WERI-Rb-1 (cell line): ENCODE measurements around the gene FREM2.

ENCODE experiments used
- DNase-seq: peaks from one replicate; pipeline ENCODE4 v3.0.0-alpha.2; 2020
- H3K27ac ChIP-seq: fragments of 250-450 bp; sonication (Bioruptor Pico); 2 replicates; pipeline ENCODE4 v1.5.1; 2020; ENCODE audit warnings: mild to moderate bottlenecking, moderate library complexity
- H3K27me3 ChIP-seq: fragments of 250-450 bp; sonication (Bioruptor Pico); 2 replicates; pipeline ENCODE4 v1.5.1; 2021; ENCODE audit warnings: mild to moderate bottlenecking, low read depth, moderate library complexity; ENCODE audit not compliant: insufficient read depth, severe bottlenecking
- H3K36me3 ChIP-seq: fragments of 250-450 bp; sonication (Bioruptor Pico); 2 replicates; pipeline ENCODE4 v1.5.1; 2020; ENCODE audit warnings: mild to moderate bottlenecking, moderate library complexity
- H3K4me3 ChIP-seq: 2 replicates; pipeline ENCODE4 v1.5.1; 2011; ENCODE audit warnings: low read depth, mild to moderate bottlenecking, control low read depth, low read length
- H3K9me3 ChIP-seq: fragments of 250-450 bp; sonication (Bioruptor Pico); 2 replicates; pipeline ENCODE4 v1.5.1; 2021; ENCODE audit warnings: mild to moderate bottlenecking, moderate library complexity; ENCODE audit not compliant: severe bottlenecking
- TF ChIP-seq, protein P1 (sequence below): IDR thresholded peaks from 2 replicates; pipeline ENCODE4 v1.5.1; 2011; ENCODE audit warnings: low read depth, mild to moderate bottlenecking, control low read depth, inconsistent platforms, low read length

FREM2 gene

DNA sequence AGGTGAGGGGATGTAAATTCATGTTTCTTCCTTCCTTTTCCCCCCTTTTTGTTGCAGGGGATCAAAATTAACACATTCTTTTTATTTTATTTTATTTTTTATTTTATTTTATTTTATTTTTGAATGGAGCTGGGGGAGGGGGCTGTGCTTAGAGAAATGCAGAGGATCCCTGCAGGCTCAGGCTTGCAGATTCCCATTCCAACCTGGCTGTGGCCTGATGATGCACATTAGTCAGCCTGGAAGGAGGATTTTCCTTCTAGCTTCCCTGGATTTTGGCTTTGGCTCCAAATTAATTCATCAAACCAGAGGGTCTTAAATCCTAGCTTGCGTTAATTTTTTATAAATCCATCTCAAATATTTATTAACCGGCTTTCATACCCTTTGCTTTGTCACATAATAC lies 67.0 kb downstream of the FREM2 start:
- Histone ChIP-seq H3K36me3 (no peaks in the 10 kb centered on the region), H3K9me3 (no peaks in the 10 kb centered on the region), H3K27me3 (no peaks in the 10 kb centered on the region), H3K27ac (no peak overlapping the region), H3K4me3 (no peak overlapping the region)
- TF ChIP-seq, protein P1, sequence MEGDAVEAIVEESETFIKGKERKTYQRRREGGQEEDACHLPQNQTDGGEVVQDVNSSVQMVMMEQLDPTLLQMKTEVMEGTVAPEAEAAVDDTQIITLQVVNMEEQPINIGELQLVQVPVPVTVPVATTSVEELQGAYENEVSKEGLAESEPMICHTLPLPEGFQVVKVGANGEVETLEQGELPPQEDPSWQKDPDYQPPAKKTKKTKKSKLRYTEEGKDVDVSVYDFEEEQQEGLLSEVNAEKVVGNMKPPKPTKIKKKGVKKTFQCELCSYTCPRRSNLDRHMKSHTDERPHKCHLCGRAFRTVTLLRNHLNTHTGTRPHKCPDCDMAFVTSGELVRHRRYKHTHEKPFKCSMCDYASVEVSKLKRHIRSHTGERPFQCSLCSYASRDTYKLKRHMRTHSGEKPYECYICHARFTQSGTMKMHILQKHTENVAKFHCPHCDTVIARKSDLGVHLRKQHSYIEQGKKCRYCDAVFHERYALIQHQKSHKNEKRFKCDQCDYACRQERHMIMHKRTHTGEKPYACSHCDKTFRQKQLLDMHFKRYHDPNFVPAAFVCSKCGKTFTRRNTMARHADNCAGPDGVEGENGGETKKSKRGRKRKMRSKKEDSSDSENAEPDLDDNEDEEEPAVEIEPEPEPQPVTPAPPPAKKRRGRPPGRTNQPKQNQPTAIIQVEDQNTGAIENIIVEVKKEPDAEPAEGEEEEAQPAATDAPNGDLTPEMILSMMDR = no peak
- no peak for DNase-seq

DNA sequence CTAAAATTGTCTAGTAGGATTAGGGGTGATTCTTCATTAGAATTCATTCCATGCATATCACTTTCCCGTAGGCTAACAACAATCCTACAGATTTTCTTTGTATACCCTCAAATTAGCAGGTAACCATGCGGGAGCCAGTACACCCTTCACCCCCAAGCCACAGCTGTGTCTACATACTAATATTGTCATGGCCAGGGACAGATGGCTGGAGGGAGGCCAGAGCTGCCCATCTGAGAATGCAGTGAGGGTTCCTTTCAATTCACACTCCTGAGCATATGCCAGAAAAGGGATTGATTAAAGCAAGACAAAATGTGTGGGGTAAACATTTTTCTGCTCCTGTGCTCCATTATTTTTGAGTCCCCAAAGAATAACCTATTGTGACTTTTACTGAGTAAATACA lies 68.9 kb downstream of the FREM2 start:
- Histone ChIP-seq H3K9me3 (no peaks in the 10 kb centered on the region), H3K36me3 (no peaks in the 10 kb centered on the region), H3K4me3 (no peak overlapping the region), H3K27me3 (no peaks in the 10 kb centered on the region), H3K27ac (no peak overlapping the region)
- DNase-seq = no peak
- TF ChIP-seq, protein P1 = no peak

DNA sequence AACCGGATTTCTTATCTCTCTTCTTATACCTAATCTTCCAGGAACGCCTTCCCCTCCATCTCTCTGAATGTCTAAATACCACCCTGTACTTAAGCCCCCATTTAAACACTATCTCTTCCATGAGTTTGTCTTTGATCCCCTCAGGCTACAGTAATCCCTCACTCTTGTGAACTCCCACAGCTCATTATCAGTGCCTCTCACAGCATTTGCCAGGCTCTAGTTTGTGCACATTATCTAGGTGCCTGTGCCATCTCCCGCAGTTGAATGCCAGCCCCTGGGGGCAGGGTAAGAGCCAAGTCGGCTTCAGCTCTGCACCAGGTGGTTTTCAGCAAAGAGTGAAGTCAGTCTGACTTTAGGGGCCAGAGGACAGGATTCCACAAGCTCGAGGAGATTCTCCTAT lies 71.4 kb downstream of the FREM2 start:
- H3K9me3 ChIP-seq = no peaks in the 10 kb centered on the region
- TF ChIP-seq, protein P1 = no peak
- no peaks in the 10 kb centered on the region for H3K36me3 ChIP-seq
- no peak overlapping the region for H3K4me3 ChIP-seq
- no peak for DNase-seq
- no peaks in the 10 kb centered on the region for H3K27me3 ChIP-seq
- H3K27ac ChIP-seq = no peak overlapping the region

DNA sequence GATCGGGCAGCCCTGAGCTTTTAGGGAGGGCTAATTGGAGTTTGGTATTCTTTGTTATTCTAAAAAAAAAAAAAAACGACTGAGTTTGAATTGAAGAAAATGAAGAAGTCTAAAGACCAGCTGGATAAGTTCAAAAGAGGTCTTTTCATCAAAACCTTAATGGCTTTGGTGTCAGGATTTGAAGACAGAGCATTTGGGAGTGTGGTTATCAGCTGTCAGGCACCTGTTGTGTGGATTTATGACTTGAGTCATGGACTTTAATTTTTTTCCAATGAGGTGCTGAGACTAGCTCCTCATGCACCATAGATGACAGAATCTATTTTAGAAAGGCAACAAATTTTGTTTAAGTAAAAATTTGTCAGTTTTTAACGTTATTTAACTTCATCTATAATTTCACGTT lies 72.5 kb downstream of the FREM2 start:
- TF ChIP-seq, protein P1 = no peak
- Histone ChIP-seq H3K27ac (no peak overlapping the region), H3K9me3 (no peaks in the 10 kb centered on the region), H3K4me3 (no peak overlapping the region), H3K27me3 (no peaks in the 10 kb centered on the region), H3K36me3 (no peaks in the 10 kb centered on the region)
- DNase-seq = no peak

DNA sequence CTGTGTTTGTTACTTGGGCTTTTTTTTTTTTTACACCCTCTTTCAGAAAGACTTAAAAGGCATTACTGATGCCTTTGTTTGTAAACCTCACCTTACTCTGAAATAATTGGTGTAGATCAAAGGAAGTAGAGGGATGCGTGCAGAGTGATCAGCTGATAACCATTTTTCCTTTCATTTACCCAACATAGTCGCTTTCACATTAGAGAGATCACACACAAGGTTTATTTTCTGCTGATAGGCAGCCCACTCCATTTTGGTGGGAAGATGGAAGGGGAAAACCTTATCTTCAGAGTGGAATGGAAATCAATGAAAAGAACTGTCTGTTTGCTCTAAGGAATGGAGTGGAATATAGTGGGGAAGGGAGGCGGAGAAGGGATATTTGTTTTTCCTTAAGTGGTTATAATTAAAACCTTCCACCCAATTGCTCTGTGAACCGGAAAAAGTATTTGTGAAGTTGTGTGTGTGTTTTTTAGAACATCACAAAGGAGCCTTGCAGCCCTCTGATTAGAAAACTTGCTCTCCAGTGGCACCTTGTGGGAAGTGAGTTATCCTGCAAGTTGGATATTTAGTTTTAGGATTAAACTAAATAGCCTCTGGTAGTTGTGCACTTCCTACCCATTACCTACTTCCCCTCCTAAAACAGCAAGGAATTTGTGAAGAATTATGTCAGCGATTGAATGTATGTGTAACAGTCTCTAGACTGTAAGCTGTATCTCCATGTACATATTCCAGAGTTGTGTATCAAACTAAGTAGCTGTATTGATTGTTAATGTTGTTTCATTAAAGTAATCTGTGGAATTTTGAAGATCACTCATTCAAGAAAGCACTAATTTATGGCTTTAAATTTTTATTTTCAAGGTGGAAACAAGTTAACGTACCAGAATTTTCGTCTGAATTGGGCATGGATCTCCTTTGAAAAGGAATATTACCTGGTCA lies 76.8 kb downstream of the FREM2 start:
- Histone ChIP-seq H3K36me3 (no peaks in the 10 kb centered on the region), H3K4me3 (no peak overlapping the region), H3K27ac (no peak overlapping the region), H3K9me3 (no peaks in the 10 kb centered on the region), H3K27me3 (no peaks in the 10 kb centered on the region)
- TF ChIP-seq, protein P1 = peak; percentile 31
- DNase-seq = peak; percentile 18
